GM12878 (cell line): ENCODE measurements around the gene GRK2. TPM values are rescaled to one million over a fixed set of nuclear protein-coding genes. Genes with fewer than 3 reads are reported as not detected.
A peak's percentile ranks its signal among the peaks of the same experiment; 100 is the strongest.

Experiments used
- ATAC-seq: fragments of 200-7000 bp; cut with Tn5 transposase; 3 replicates; pipeline ENCODE4 v1.9.1; 2020; ENCODE audit warnings: mild to moderate bottlenecking, moderate library complexity
- BruUV-seq: library from RNA; stranded (reverse); fragments of 400-500 nt; replicated peaks from 2 replicates; lab custom pipeline; 2021; lab: Mats Ljungman, UMichigan
- CTCF ChIA-PET: fragments of 300-600 bp; sonication (Branson Sonifier 250); formaldehyde crosslinking; extraction: SDS; loops from one replicate; lab custom pipeline; 2021; ENCODE audit warnings: inconsistent platforms; lab: Yijun Ruan, JAX
- POLR2A ChIA-PET: fragments of 350-600 bp; formaldehyde crosslinking; extraction: SDS; loops from one replicate; lab custom pipeline; 2021; ENCODE audit warnings: inconsistent platforms; lab: Charles Lee
- RAD21 ChIA-PET: fragments of 300-600 bp; sonication (Branson Sonifier 250); formaldehyde crosslinking; loops from one replicate; lab custom pipeline; 2023; ENCODE audit warnings: antibody characterized with exemption; ENCODE audit not compliant: unreplicated experiment; lab: Charles Lee
- SMC1A ChIA-PET: fragments of 300-600 bp; sonication (Branson Sonifier 250); formaldehyde crosslinking; loops from one replicate; lab custom pipeline; 2023; ENCODE audit not compliant: unreplicated experiment, uncharacterized antibody; lab: Charles Lee
- DNase-seq: peaks from one replicate; pipeline ENCODE4 v3.0.0-alpha.2; 2011; ENCODE audit warnings: low read depth, low spot score
- FAIRE-seq: peaks from 3 replicates; lab custom pipeline; 2011; peaks lifted over from hg19 to GRCh38; lab: Jason Lieb, UNC
- H2AFZ ChIP-seq: 2 replicates; pipeline ENCODE4 v1.6.0; 2011; ENCODE audit warnings: low read depth, low read length, control low read depth; ENCODE audit not compliant: control insufficient read depth
- H3K27ac ChIP-seq: 2 replicates; pipeline ENCODE4 v1.5.1; 2011; ENCODE audit warnings: control low read depth; ENCODE audit not compliant: control insufficient read depth, insufficient read depth
- H3K27me3 ChIP-seq, 2 experiments: replicated peaks in 1 of 2; 2 replicates each; pipeline versions ENCODE4 v1.6.0 to v1.6.1; 2011; ENCODE audit warnings: low read length in 1 of 2; ENCODE audit not compliant: control insufficient read depth in 2 of 2, insufficient read depth in 2 of 2
- H3K36me3 ChIP-seq, 2 experiments: 2 replicates each; pipeline ENCODE4 v1.5.1; 2011; ENCODE audit warnings: low read length in 1 of 2; ENCODE audit not compliant: control insufficient read depth in 2 of 2, insufficient read depth in 2 of 2
- H3K4me1 ChIP-seq: 2 replicates; pipeline ENCODE4 v1.6.1; 2011; ENCODE audit warnings: mild to moderate bottlenecking, low read length, moderate library complexity, mixed read lengths; ENCODE audit not compliant: control insufficient read depth, insufficient read depth
- H3K4me2 ChIP-seq: 2 replicates; pipeline ENCODE4 v1.6.0; 2011; ENCODE audit warnings: control low read depth; ENCODE audit not compliant: control insufficient read depth, insufficient read depth
- H3K4me3 ChIP-seq: fragments of 200-600 bp; sonication (generic); 2 replicates; pipeline ENCODE4 v1.5.1; 2016
- H3K79me2 ChIP-seq: 2 replicates; pipeline ENCODE4 v1.6.0; 2011; ENCODE audit warnings: low read length; ENCODE audit not compliant: control insufficient read depth, insufficient read depth
- H3K9ac ChIP-seq: 2 replicates; pipeline ENCODE4 v1.8.0; 2011; ENCODE audit warnings: low read length, control low read depth, mixed read lengths; ENCODE audit not compliant: control insufficient read depth, insufficient read depth
- H3K9me3 ChIP-seq: replicated peaks from 3 replicates; pipeline ENCODE4 v1.5.1; 2011; ENCODE audit warnings: mild to moderate bottlenecking, low read length; ENCODE audit not compliant: control insufficient read depth, insufficient read depth
- H4K20me1 ChIP-seq: 2 replicates; pipeline ENCODE4 v1.6.0; 2011; ENCODE audit not compliant: control insufficient read depth, insufficient read depth
- ASH2L ChIP-seq: fragments of 300-600, 200-600 bp; sonication (generic); IDR thresholded peaks from 2 replicates; pipeline ENCODE4 v1.6.1; 2017; ENCODE audit warnings: low read depth, mild to moderate bottlenecking, borderline replicate concordance
- HCFC1 ChIP-seq: fragments of 150-350 bp; IDR thresholded peaks from 2 replicates; pipeline ENCODE4 v1.6.1; 2014; ENCODE audit warnings: low read length
- PAX5 ChIP-seq: IDR thresholded peaks from 2 replicates; pipeline ENCODE4 v1.6.1; 2011; ENCODE audit warnings: low read depth, low read length, borderline replicate concordance
- PML ChIP-seq: IDR thresholded peaks from 2 replicates; pipeline ENCODE4 v1.6.1; 2012; ENCODE audit warnings: low read length, inconsistent platforms
- POLR2AphosphoS5 ChIP-seq: IDR thresholded peaks from 2 replicates; pipeline ENCODE4 v1.6.1; 2011; ENCODE audit warnings: mild to moderate bottlenecking, low read length, inconsistent platforms
- RBBP5 ChIP-seq: fragments of 200-600 bp; sonication (generic); conservative IDR thresholded peaks from 2 replicates; pipeline ENCODE4 v1.6.1; 2016
- WGBS: methylation state at CpG from one replicate; pipeline ENCODE4 v1.1.6; 2016; ENCODE audit warnings: low lambda C conversion rate; ENCODE audit not compliant: insufficient replicate concordance, insufficient coverage; ENCODE audit errors: missing lambda C conversion rate; 5-methylcytosine and 5-hydroxymethylcytosine counted together
- in situ Hi-C: fragments of 300-500 bp; cut with MboI; formaldehyde crosslinking; loops from 9 replicates; pipeline ENCODE4 v1.14.3; 2018; ENCODE audit warnings: mixed read lengths
- intact Hi-C: fragments of 100-400 bp; cut with micrococcal nuclease; formaldehyde crosslinking; loops from one replicate; pipeline ENCODE4 v1.14.2; 2022; ENCODE audit not compliant: unreplicated experiment
- polyA plus RNA-seq, 11 experiments: library from polyadenylated mRNA; depleted of rRNA in 4 of 11; unstranded in 6 of 11; stranded (reverse) in 5 of 11; fragments of >200 nt; fragmentation: Nextera tagmentation in 4 of 11; fragmentation: Illumina TruSeq in 1 of 11; extraction: Ambion mirVana in 4 of 11; extraction: Trizol in 1 of 11; gene quantifications; 1 replicate in 1 of 11; 2 replicates in 10 of 11; pipeline versions ENCODE4 v1.2.1 to v1.2.3, GENCODE V29; 2011 to 2016; ENCODE audit warnings: inconsistent platforms in 2 of 11, missing spikeins in 2 of 11, low read depth in 1 of 11
- total RNA-seq, 4 experiments: library from RNA; depleted of rRNA in 3 of 4; stranded (reverse); fragments of >200 nt in 3 of 4; fragmentation: Illumina TruSeq in 1 of 4; extraction: Trizol in 1 of 4; gene quantifications; 2 replicates each; pipeline versions ENCODE4 v1.2.1 to v1.2.3, GENCODE V29; 2013 to 2021

The GRK2 gene
- total and polyA plus RNA-seq, 10 of the 15 experiments (the other 5 are each of a cell fraction or from before 2014, with no cell fraction given) = 1.0 to 160 (median 66.1) TPM

DNA sequence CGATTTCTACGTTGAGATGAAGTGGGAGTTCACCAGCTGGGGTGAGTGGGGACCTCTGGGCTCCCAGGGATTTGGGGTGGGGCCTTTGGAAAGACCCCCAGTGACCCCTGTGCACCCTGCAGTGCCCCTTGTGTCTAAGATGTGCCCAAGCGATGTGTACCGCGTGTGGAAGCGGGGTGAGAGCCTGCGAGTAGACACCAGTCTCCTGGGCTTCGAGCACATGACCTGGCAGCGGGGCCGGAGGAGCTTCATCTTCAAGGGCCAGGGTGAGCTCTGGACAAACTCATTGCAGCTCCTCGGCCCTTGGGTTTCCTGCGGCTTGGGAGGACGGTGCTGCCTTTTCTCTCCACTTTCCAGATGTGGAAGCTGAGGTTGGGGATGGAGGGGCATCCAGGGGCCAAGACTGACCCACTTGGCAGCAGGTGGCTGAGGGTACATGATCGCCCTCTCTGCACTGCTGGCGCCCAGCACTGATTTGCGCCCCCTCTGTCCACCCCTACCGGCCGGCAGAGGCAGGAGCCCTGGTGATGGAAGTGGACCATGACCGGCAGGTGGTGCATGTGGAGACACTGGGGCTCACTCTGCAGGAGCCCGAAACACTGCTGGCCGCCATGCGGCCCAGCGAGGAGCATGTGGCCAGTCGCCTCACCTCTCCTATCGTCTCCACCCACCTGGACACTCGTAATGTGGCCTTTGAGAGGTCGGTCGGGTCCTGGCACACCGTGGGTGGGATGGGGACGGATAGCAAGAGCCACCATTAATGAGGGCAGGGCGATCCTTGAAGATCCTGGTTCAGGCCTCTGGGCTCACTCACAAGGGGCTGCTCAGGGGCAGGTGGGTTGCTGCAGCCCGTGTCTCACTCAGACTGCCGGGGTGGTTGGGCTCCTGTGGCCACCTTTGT lies 25.5 kb downstream of the GRK2 start:
- H3K79me2 ChIP-seq = peaks cover 19% of the 10 kb centered on the region
- H3K4me2 ChIP-seq = 0 out of 2 replicates have a peak overlapping the region, but pooled peaks have one; percentile 12
- no peak overlapping the region for H3K27ac ChIP-seq
- ChIA-PET RAD21 (no interaction called here), POLR2A (interaction anchor here (0.5 to 0.9 kb wide), 4 partner anchors 11 to 271 kb away, joined by 3 to 7 read pairs (median 4); no protein-coding TSS in a partner anchor), CTCF (interaction anchor here (1.1 to 4.2 kb wide), 6 partner anchors 20 to 61 kb away, joined by 3 to 21 read pairs (median 3); no protein-coding TSS in a partner anchor), SMC1A (interaction anchor here (1.1 to 1.2 kb wide), 3 partner anchors 26 to 30 kb away, joined by 3 to 4 read pairs (median 3); no protein-coding TSS in a partner anchor)
- no peak overlapping the region for H3K9ac ChIP-seq
- no peak overlapping the region for H3K4me3 ChIP-seq
- TF ChIP-seq PAX5 (no peak), ASH2L (no peak), HCFC1 (no peak), RBBP5 (no peak), PML (no peak), POLR2AphosphoS5 (peak; percentile 25; the same call in 1 of the 2 replicates)
- H3K9me3 ChIP-seq = peaks cover 10% of the 10 kb centered on the region
- FAIRE-seq (no peak), ATAC-seq (no peak), DNase-seq (no peak)
- peaks cover 23% of the 10 kb centered on the region for H3K4me1 ChIP-seq
- intact Hi-C loops = no loop called here
- no TSS peak for BruUV-seq
- no peaks in the 10 kb centered on the region for H4K20me1 ChIP-seq
- in situ Hi-C loops = no loop called here
- whole genome bisulfite sequencing = 97% methylated on average over 32 of the region's 33 CpGs
- H3K27me3 ChIP-seq = no peaks in the 10 kb centered on the region
- H3K36me3 ChIP-seq = peaks cover 11 to 23% of the 10 kb centered on the region in 2 experiments
- H2AFZ ChIP-seq = no peak overlapping the region
